ENCODE measurements around the gene CHCHD3.

DNA sequence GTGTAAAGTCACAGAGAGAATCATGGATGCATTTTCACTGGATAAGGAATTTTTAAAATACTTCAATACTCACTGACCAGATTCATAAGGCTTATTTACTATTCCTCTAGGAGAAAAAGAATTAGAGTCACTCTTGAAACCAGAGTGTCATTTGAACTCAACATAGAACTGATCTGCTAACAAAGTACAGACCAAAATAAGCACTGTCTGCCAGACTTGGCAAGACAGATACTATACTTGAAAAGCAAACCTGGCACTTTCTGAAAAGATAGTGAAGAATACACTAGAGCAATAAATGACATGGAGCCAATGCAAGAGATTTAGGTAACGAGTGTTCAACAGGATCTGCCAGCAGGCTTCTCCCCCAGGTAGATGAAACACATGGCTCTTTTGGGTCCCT is 215.3 kb downstream of the CHCHD3 start:
- no peak for TF ChIP-seq EZH2phosphoT487 (IDR thresholded peaks at IDR 0.05; ENCODE audit: borderline replicate concordance, low read length)
- TF ChIP-seq, protein P1, sequence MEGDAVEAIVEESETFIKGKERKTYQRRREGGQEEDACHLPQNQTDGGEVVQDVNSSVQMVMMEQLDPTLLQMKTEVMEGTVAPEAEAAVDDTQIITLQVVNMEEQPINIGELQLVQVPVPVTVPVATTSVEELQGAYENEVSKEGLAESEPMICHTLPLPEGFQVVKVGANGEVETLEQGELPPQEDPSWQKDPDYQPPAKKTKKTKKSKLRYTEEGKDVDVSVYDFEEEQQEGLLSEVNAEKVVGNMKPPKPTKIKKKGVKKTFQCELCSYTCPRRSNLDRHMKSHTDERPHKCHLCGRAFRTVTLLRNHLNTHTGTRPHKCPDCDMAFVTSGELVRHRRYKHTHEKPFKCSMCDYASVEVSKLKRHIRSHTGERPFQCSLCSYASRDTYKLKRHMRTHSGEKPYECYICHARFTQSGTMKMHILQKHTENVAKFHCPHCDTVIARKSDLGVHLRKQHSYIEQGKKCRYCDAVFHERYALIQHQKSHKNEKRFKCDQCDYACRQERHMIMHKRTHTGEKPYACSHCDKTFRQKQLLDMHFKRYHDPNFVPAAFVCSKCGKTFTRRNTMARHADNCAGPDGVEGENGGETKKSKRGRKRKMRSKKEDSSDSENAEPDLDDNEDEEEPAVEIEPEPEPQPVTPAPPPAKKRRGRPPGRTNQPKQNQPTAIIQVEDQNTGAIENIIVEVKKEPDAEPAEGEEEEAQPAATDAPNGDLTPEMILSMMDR (conservative IDR thresholded peaks at IDR 0.05; ENCODE audit: low read depth, low read length) = no peak
